ENCODE data around the gene MORN1.

Gene MORN1

GRCh38 chr1:2385606-2386280, 5.6 kb downstream of the MORN1 start:
- DNase-seq (ENCODE audit: low read depth): no peak

GRCh38 chr1:2384941-2385481, 6.3 kb downstream of the MORN1 start:
- no peak for DNase-seq (ENCODE audit: low read depth)

- no peak for DNase-seq (ENCODE audit: low read depth)
These were observed 7.1 kb downstream of the MORN1 start for GRCh38 chr1:2384130-2384860.

GRCh38 chr1:2383576-2383975, 7.8 kb downstream of the MORN1 start:
- DNase-seq (ENCODE audit: low read depth): no peak

GRCh38 chr1:2382621-2383361, 8.6 kb downstream of the MORN1 start:
- DNase-seq (ENCODE audit: low read depth): no peak

GRCh38 chr1:2381741-2382620, 9.4 kb downstream of the MORN1 start:
- peak; percentile 58 for DNase-seq (ENCODE audit: low read depth)

- no peak for DNase-seq (ENCODE audit: low read depth)
These were observed 10.3 kb downstream of the MORN1 start for GRCh38 chr1:2380816-2381591.

- DNase-seq (ENCODE audit: low read depth): no peak
These were observed 11.5 kb downstream of the MORN1 start for GRCh38 chr1:2379733-2380404.

- no peak for DNase-seq (ENCODE audit: low read depth)
These were observed 12.2 kb downstream of the MORN1 start for GRCh38 chr1:2378956-2379732.

- no peak for DNase-seq (ENCODE audit: low read depth)
These were observed 12.9 kb downstream of the MORN1 start for GRCh38 chr1:2378441-2378851.

GRCh38 chr1:2377751-2378440, 13.5 kb downstream of the MORN1 start:
- DNase-seq (ENCODE audit: low read depth): no peak

GRCh38 chr1:2376931-2377672, 14.3 kb downstream of the MORN1 start:
- DNase-seq (ENCODE audit: low read depth): no peak

- no peak for DNase-seq (ENCODE audit: low read depth)
These were observed 15.1 kb downstream of the MORN1 start for GRCh38 chr1:2376261-2376741.

- no peak for DNase-seq (ENCODE audit: low read depth)
These were observed 15.5 kb downstream of the MORN1 start for GRCh38 chr1:2375923-2376260.

GRCh38 chr1:2375246-2375922, 16.0 kb downstream of the MORN1 start:
- no peak for DNase-seq (ENCODE audit: low read depth)

- DNase-seq (ENCODE audit: low read depth): no peak
These were observed 16.9 kb downstream of the MORN1 start for GRCh38 chr1:2374252-2375155.
